Small intestine (tissue), 7 donors: ENCODE measurements around the gene FSIP1. TPM values are rescaled to one million over a fixed set of nuclear protein-coding genes. Genes with fewer than 3 reads are reported as not detected.
A peak's percentile ranks its signal among the peaks of the same experiment; 100 is the strongest.

ENCODE experiments used
- DNase-seq, 2 donors: peaks; one replicate each; pipeline versions ENCODE4 v3.0.0 to v3.0.0-alpha.2; 2013
- FAIRE-seq: peaks from 2 replicates; lab custom pipeline; 2012; peaks lifted over from hg19 to GRCh38; lab: Jason Lieb, UNC
- H3K27ac ChIP-seq, 3 donors: one replicate each; pipeline ENCODE4 v1.5.1; 2013; ENCODE audit warnings: low read length in 2 of 3, mild to moderate bottlenecking in 2 of 3, control low read depth in 1 of 3, inconsistent platforms in 1 of 3, low read depth in 1 of 3, moderate library complexity in 1 of 3
- H3K27me3 ChIP-seq, 3 donors: one replicate each; pipeline ENCODE4 v1.6.1; 2013; ENCODE audit warnings: low read length in 3 of 3, inconsistent platforms in 1 of 3; ENCODE audit not compliant: control insufficient read depth in 3 of 3, insufficient read depth in 3 of 3
- H3K36me3 ChIP-seq, 3 donors: one replicate each; pipeline ENCODE4 v1.6.1; 2013; ENCODE audit warnings: low read length in 3 of 3, inconsistent platforms in 1 of 3, low read depth in 1 of 3, mild to moderate bottlenecking in 1 of 3, moderate library complexity in 1 of 3; ENCODE audit not compliant: control insufficient read depth in 3 of 3, insufficient read depth in 2 of 3
- H3K4me1 ChIP-seq, 3 donors: one replicate each; pipeline ENCODE4 v1.6.1; 2013; ENCODE audit warnings: low read length in 2 of 3, inconsistent platforms in 1 of 3, low read depth in 1 of 3, mild to moderate bottlenecking in 1 of 3, moderate library complexity in 1 of 3; ENCODE audit not compliant: control insufficient read depth in 3 of 3, insufficient read depth in 2 of 3
- H3K4me3 ChIP-seq, 3 donors: one replicate each; pipeline ENCODE4 v1.5.1; 2013; ENCODE audit warnings: low read length in 3 of 3, control low read depth in 1 of 3, inconsistent platforms in 1 of 3, low read depth in 1 of 3, mild to moderate bottlenecking in 1 of 3, moderate library complexity in 1 of 3
- H3K9me3 ChIP-seq, 2 donors: one replicate each; pipeline ENCODE4 v1.6.1; 2013; ENCODE audit warnings: low read depth in 1 of 2, low read length in 1 of 2; ENCODE audit not compliant: control insufficient read depth in 2 of 2, insufficient read depth in 1 of 2
- WGBS, 3 donors: extraction: QIAGEN DNeasy Blood & Tissue Kit; methylation state at CpG; one replicate each; pipeline ENCODE4 v1.1.7; 2013; 5-methylcytosine and 5-hydroxymethylcytosine counted together
- polyA plus RNA-seq, 4 donors: library from polyadenylated mRNA; stranded (reverse) in 3 of 4; unstranded in 1 of 4; fragments of 200-250 nt in 3 of 4; fragments of 120-200 nt in 1 of 4; gene quantifications; one replicate each; pipeline versions ENCODE4 v1.2.1 to v1.2.3, GENCODE V29; 2013
- donor health status: healthy with polysubstance abuse.
- donor health status: control.
- donor health status: control.
- donor health status: Bipolar disorder and iron deficiency.
- donor health status: healthy.

FSIP1 gene
- polyA plus RNA-seq, 4 donors, result 0.12 to 0.72 TPM; not detected in 2

GRCh38 chr15:39624806-39625205 is 157.8 kb downstream of the FSIP1 start:
- Histone ChIP-seq H3K4me1 (peaks cover 0 to 17% (median 15%) of the 10 kb centered on the region in 3 donors), H3K4me3 (no peak overlapping the region), H3K36me3 (no peaks in the 10 kb centered on the region), H3K27me3 (no peaks in the 10 kb centered on the region), H3K27ac (peak overlapping the region; percentile 25 to 95 (median 67)), H3K9me3 (peaks cover 0 to 4% of the 10 kb centered on the region in 2 donors)
- FAIRE-seq, result no peak
- 48 to 80% (median 78%) methylated on average over 6 of the region's 6 CpGs for WGBS, 3 donors
- DNase-seq, result peak in 1 of 2 donors; percentile 60

DNA sequence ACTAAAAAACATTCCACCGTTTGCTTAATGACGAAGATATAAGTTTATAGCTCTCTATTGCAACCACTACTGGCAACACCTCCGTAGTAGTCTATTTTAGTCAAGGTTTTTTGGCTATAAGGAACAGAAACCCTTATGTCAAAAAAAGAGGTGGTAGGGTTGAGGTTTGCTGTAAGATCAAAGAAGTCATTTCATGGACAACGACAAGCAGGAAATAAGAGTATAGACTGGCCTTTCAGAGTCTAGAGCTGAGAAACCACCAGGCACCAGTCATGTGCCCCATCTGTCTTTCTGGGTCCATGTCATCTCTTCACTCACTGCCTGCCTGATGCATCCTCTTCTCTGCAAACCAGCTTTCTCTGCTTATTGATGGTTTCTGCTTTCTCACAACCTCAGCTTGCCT is 159.1 kb downstream of the FSIP1 start:
- H3K4me3 ChIP-seq, result no peak overlapping the region
- FAIRE-seq (no peak), DNase-seq (peak in 1 of 2 donors; percentile 54)
- H3K4me1 ChIP-seq, result peaks cover 0 to 10% (median 8%) of the 10 kb centered on the region in 3 donors
- H3K27ac ChIP-seq, result peak overlapping the region; percentile 6 to 80 (median 71)
- WGBS, 3 donors, result 14 to 42% (median 27%) methylated on average over 4 of the region's 4 CpGs
- H3K9me3 ChIP-seq, result peaks cover 0 to 4% of the 10 kb centered on the region in 2 donors
- no peaks in the 10 kb centered on the region for H3K36me3 ChIP-seq
- H3K27me3 ChIP-seq, result no peaks in the 10 kb centered on the region

DNA sequence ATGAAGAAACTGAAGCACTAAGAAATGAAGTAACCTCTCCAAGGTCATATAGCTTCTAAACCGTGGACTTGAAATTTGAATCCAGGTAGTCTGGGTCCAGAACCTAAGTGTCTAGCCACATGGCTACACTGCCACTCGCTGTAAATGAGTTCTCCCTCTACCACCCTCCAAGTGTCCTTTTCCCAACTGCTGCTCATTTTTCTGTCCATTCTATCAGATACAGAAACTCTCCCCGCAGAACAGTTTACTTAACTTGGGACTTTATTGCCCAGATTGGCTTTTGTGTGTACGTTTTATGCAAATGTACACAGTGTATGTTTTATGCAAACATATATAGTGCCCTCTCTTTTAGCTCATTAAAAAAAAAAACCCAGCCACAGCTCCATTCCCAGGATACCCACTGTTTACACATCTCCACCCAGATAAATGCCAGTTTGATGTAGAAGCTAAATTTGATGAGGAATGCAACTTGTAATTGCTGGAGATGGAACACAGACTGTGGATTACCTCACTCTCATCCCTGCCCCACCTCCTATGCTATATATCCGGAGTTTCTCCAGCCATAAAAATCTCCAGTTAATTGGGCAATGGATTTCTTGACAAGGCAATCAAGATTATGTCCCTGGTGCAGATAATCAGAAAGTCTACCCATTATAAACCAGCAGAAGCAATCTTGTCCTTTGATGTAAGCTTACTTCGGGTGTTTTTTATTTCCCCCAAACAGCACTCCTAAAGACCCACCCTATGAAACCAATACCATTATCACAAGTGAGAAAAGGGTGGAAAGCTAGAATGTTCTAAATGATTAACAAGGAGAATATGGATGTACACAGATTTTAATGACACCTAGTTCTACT is 159.8 kb downstream of the FSIP1 start:
- FAIRE-seq (no peak), DNase-seq (peak; percentile 30 to 55)
- Histone ChIP-seq H3K9me3 (peaks cover 0 to 4% of the 10 kb centered on the region in 2 donors), H3K27ac (peak overlapping the region in 2 of 3 donors; percentile 34 to 74), H3K27me3 (no peaks in the 10 kb centered on the region), H3K36me3 (no peaks in the 10 kb centered on the region), H3K4me1 (peaks cover 0 to 9% (median 8%) of the 10 kb centered on the region in 3 donors), H3K4me3 (no peak overlapping the region)
- 19 to 60% (median 35%) methylated on average over 6 of the region's 6 CpGs for WGBS, 3 donors

- Histone ChIP-seq H3K27ac (no peak overlapping the region), H3K4me1 (peaks cover 0 to 9% (median 4%) of the 10 kb centered on the region in 3 donors), H3K4me3 (no peak overlapping the region), H3K9me3 (peaks cover 0 to 4% of the 10 kb centered on the region in 2 donors), H3K27me3 (no peaks in the 10 kb centered on the region), H3K36me3 (no peaks in the 10 kb centered on the region)
- 79 to 85% (median 85%) methylated on average over 1 of the region's 1 CpG for WGBS, 3 donors
- DNase-seq, result no peak
- no peak for FAIRE-seq
Observed at GRCh38 chr15:39621976-39622375, 160.7 kb downstream of the FSIP1 start.

- no peaks in the 10 kb centered on the region for H3K27me3 ChIP-seq
- WGBS, 3 donors, result 59 to 74% (median 68%) methylated on average over 1 of the region's 1 CpG
- DNase-seq (no peak), FAIRE-seq (no peak)
- H3K4me1 ChIP-seq, result peaks cover 0 to 9% (median 3%) of the 10 kb centered on the region in 3 donors
- no peak overlapping the region for H3K4me3 ChIP-seq
- peak overlapping the region in 1 of 3 donors; percentile 12 for H3K27ac ChIP-seq
- H3K9me3 ChIP-seq, result peaks cover 0 to under 1% of the 10 kb centered on the region in 2 donors
- H3K36me3 ChIP-seq, result no peaks in the 10 kb centered on the region
Observed at GRCh38 chr15:39621210-39621609, 161.4 kb downstream of the FSIP1 start.

DNA sequence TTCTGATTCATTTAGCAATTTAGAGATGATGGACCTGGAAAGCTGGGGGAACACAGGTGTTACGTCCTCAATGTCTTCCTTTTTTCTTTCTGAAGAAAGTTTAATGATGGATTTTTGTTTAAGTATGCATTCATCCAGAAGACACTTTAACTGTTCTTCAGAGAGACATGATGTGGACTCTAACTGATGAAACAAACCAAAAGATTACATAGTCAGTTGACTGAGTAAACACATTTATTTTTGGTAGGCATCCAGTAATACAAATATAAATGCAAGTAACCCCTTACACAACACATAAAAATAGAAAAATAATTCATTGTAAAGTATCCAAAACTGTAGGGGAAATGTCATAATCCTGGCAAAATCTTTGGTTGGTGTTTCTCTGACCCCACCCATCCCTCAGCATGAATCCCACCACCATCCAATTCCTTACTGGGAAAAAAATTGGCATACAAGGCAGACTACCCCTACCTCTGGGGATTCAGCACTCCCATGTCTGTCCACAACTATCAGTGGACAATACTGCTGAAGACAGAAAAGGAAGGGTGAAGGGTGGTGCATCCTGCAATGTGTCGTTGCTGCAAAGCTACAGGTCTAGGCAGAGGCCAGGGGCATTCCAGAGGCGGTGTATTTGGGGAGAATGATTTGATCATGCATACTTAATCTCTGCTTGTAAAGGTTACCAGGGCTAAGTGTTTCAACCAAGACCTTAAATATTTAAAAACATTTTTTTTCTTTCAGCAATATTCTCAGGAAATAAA is 164.4 kb downstream of the FSIP1 start:
- DNase-seq, result no peak
- Histone ChIP-seq H3K4me1 (peaks cover 0 to 3% (median 0%) of the 10 kb centered on the region in 3 donors), H3K27me3 (no peaks in the 10 kb centered on the region), H3K27ac (no peak overlapping the region), H3K4me3 (no peak overlapping the region), H3K9me3 (no peaks in the 10 kb centered on the region), H3K36me3 (no peaks in the 10 kb centered on the region)
- FAIRE-seq, result no peak
- WGBS, 3 donors, result 59 to 84% (median 76%) methylated on average over 3 of the region's 3 CpGs

GRCh38 chr15:39616731-39617455 is 165.7 kb downstream of the FSIP1 start:
- no peak for FAIRE-seq

GRCh38 chr15:39613861-39614260 is 168.8 kb downstream of the FSIP1 start:
- no peaks in the 10 kb centered on the region for H3K4me1 ChIP-seq
- no peaks in the 10 kb centered on the region for H3K36me3 ChIP-seq
- no peak overlapping the region for H3K4me3 ChIP-seq
- WGBS, 3 donors, result 63 to 88% (median 84%) methylated on average over 2 of the region's 2 CpGs
- no peak for FAIRE-seq
- no peak overlapping the region for H3K27ac ChIP-seq
- no peak for DNase-seq
- no peaks in the 10 kb centered on the region for H3K27me3 ChIP-seq
- H3K9me3 ChIP-seq, result peaks cover 0 to 17% of the 10 kb centered on the region in 2 donors

More at GRCh38 chr15:39616731-39617455, 165.7 kb downstream of the FSIP1 start:
- DNase-seq, result no peak
- H3K27ac ChIP-seq, result no peak overlapping the region
- H3K27me3 ChIP-seq, result no peaks in the 10 kb centered on the region
- H3K36me3 ChIP-seq, result no peaks in the 10 kb centered on the region
- no peak overlapping the region for H3K4me3 ChIP-seq
- H3K9me3 ChIP-seq, result no peaks in the 10 kb centered on the region
- no peaks in the 10 kb centered on the region for H3K4me1 ChIP-seq
- WGBS, 3 donors, result 68 to 80% (median 74%) methylated on average over 6 of the region's 6 CpGs
